ENCODE measurements around the gene FBXO21. TPM values are rescaled to one million over a fixed set of nuclear protein-coding genes. Genes with fewer than 3 reads are reported as not detected.

Gene FBXO21
- total RNA-seq, 1 donor from 2014 or later: 69.3 TPM

DNA sequence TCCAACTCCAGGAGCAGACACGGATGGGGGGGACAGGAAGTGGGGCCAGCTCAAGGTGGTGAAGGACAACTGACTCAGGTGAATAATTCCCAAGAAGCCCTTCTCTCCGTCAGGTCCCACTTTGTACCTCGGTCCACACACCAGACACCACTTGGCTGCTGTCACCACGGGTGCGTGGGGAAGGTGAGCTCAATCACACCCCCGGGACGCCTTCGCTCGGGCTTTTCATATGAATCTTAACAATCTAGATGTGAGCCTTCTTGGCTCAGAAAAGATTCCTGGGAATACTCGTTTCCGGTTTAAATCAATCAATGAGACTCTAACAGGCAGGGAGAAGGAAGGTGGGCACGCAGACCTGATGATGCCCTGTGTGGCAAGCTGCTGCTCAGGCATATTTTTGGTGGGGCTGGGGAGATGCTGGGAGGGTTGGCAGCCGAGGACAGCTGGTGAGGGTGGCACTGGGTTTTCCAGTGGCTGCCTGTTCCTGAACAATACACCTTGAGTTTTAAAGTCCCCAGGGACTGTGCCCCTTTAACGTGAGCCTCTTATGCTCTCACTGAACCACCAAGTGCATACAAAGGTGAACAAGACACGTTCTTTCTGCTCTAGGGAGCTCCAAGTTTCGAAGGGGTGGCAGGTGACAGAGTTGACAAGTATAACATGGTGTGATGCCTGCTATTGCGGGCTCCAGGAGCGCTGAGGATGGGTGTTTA is 96.2 kb downstream of the FBXO21 start:
- no peak for DNase-seq (ENCODE audit: low spot score)
- Histone ChIP-seq H3K27ac (no peak overlapping the region), H3K4me2 (no peak overlapping the region), H3K36me3 (peaks cover 11% of the 10 kb centered on the region), H3K4me3 (no peak overlapping the region), H3K79me2 (ENCODE audit: low read depth) (peaks cover 25% of the 10 kb centered on the region), H3F3A (ENCODE audit: low read depth) (peaks cover 14% of the 10 kb centered on the region), H3K27me3 (peaks cover 24% of the 10 kb centered on the region), H3K4me1 (peaks cover 23% of the 10 kb centered on the region), H3K9ac (no peak overlapping the region), H4K20me1 (ENCODE audit: low read depth) (no peaks in the 10 kb centered on the region), H3K9me3 (ENCODE audit: low read depth) (peaks cover 10% of the 10 kb centered on the region), H2AFZ (replicated peaks) (no peak overlapping the region)
- no peak overlapping the region for H3K27ac Mint-ChIP-seq
- peaks cover 28% of the 10 kb centered on the region for H3K27me3 Mint-ChIP-seq (ENCODE audit: insufficient read depth, low read depth)
- peaks cover 24% of the 10 kb centered on the region for H3K4me1 Mint-ChIP-seq
- peaks cover 5% of the 10 kb centered on the region for H3K9me3 Mint-ChIP-seq
- TF ChIP-seq, protein P1, sequence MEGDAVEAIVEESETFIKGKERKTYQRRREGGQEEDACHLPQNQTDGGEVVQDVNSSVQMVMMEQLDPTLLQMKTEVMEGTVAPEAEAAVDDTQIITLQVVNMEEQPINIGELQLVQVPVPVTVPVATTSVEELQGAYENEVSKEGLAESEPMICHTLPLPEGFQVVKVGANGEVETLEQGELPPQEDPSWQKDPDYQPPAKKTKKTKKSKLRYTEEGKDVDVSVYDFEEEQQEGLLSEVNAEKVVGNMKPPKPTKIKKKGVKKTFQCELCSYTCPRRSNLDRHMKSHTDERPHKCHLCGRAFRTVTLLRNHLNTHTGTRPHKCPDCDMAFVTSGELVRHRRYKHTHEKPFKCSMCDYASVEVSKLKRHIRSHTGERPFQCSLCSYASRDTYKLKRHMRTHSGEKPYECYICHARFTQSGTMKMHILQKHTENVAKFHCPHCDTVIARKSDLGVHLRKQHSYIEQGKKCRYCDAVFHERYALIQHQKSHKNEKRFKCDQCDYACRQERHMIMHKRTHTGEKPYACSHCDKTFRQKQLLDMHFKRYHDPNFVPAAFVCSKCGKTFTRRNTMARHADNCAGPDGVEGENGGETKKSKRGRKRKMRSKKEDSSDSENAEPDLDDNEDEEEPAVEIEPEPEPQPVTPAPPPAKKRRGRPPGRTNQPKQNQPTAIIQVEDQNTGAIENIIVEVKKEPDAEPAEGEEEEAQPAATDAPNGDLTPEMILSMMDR (IDR thresholded peaks at IDR 0.05): no peak
- TF ChIP-seq EZH2phosphoT487 (IDR thresholded peaks at IDR 0.05) (no peak), EZH2 (IDR thresholded peaks at IDR 0.05) (no peak)
- H3K4me3 Mint-ChIP-seq: no peak overlapping the region
- no peaks in the 10 kb centered on the region for H3K36me3 Mint-ChIP-seq

DNA sequence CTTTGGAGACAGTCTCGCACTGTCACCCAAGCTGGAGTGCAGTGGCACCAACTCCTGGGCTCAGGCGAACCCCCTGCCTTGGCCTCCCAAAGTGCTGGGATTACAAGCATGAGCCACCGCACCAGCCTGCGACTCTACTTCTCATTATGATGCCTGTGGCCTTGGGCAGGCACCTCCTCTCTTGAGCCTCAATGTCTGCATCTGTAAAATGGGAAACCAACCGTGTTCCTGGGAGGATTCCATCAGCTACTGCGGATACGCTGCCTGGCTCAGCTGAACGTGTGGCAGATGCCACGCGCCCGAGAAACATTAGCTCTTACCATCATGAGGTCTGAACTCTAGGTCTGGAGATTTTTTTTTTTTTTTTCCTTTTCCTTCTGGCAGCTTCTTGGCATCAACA is 96.8 kb downstream of the FBXO21 start:
- Histone ChIP-seq H3K9me3 (ENCODE audit: low read depth) (peaks cover 10% of the 10 kb centered on the region), H4K20me1 (ENCODE audit: low read depth) (no peaks in the 10 kb centered on the region), H3K9ac (no peak overlapping the region), H3K27me3 (peaks cover 18% of the 10 kb centered on the region), H3K4me3 (no peak overlapping the region), H3K79me2 (ENCODE audit: low read depth) (peaks cover 24% of the 10 kb centered on the region), H3K4me1 (peaks cover 19% of the 10 kb centered on the region), H3K36me3 (peaks cover 11% of the 10 kb centered on the region), H2AFZ (replicated peaks) (no peak overlapping the region), H3K4me2 (no peak overlapping the region), H3F3A (ENCODE audit: low read depth) (peaks cover 14% of the 10 kb centered on the region), H3K27ac (no peak overlapping the region)
- Mint-ChIP-seq H3K9me3 (peaks cover 7% of the 10 kb centered on the region), H3K4me1 (peaks cover 24% of the 10 kb centered on the region), H3K27ac (no peak overlapping the region), H3K36me3 (no peaks in the 10 kb centered on the region), H3K27me3 (ENCODE audit: insufficient read depth, low read depth) (peaks cover 31% of the 10 kb centered on the region), H3K4me3 (no peak overlapping the region)
- TF ChIP-seq EZH2phosphoT487 (IDR thresholded peaks at IDR 0.05) (no peak), EZH2 (IDR thresholded peaks at IDR 0.05) (no peak)
- TF ChIP-seq, protein P1 (IDR thresholded peaks at IDR 0.05): no peak
- no peak for DNase-seq (ENCODE audit: low spot score)

DNA sequence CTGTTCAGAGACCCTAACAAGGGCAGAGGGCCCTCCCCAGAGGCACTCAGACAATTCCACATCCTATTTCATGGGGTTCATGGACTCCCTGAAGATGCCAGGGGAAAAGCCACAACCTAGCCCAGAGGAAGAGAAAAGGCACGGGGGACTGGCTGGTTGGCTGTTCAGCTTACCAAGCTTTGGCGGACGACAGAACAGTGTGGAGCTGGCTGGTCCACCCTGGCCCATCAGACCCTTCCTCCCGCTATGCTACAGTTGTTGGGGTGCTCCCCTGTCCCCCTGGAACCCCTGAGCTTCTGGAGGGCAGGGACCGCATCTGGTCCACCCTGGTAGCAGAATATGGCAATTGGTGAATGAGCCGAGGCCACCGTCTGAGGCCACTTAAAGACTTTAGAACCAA is 97.4 kb downstream of the FBXO21 start:
- peaks cover 8% of the 10 kb centered on the region for H3K9me3 Mint-ChIP-seq
- peaks cover 14% of the 10 kb centered on the region for H3F3A ChIP-seq (ENCODE audit: low read depth)
- no peak for TF ChIP-seq EZH2phosphoT487 (IDR thresholded peaks at IDR 0.05)
- TF ChIP-seq, protein P1 (IDR thresholded peaks at IDR 0.05): no peak
- no peak for TF ChIP-seq EZH2 (IDR thresholded peaks at IDR 0.05)

More for the DNA sequence above, 97.4 kb downstream of the FBXO21 start:
- Histone ChIP-seq H3K4me1 (peaks cover 17% of the 10 kb centered on the region), H3K79me2 (ENCODE audit: low read depth) (peaks cover 18% of the 10 kb centered on the region), H3K27ac (no peak overlapping the region), H3K4me2 (no peak overlapping the region), H4K20me1 (ENCODE audit: low read depth) (no peaks in the 10 kb centered on the region), H3K36me3 (peaks cover 11% of the 10 kb centered on the region), H3K9ac (no peak overlapping the region), H3K9me3 (ENCODE audit: low read depth) (peaks cover 10% of the 10 kb centered on the region), H2AFZ (replicated peaks) (no peak overlapping the region), H3K27me3 (peaks cover 12% of the 10 kb centered on the region), H3K4me3 (no peak overlapping the region)
- DNase-seq (ENCODE audit: low spot score): no peak
- peaks cover 22% of the 10 kb centered on the region for H3K4me1 Mint-ChIP-seq
- peaks cover 28% of the 10 kb centered on the region for H3K27me3 Mint-ChIP-seq (ENCODE audit: insufficient read depth, low read depth)
- no peak overlapping the region for H3K4me3 Mint-ChIP-seq
- no peaks in the 10 kb centered on the region for H3K36me3 Mint-ChIP-seq
- H3K27ac Mint-ChIP-seq: no peak overlapping the region

Data from neural progenitor cell (in vitro differentiated cells).